Transverse colon (tissue), 4 donors: ENCODE data around the gene DHRSX. TPM values are rescaled to one million over a fixed set of nuclear protein-coding genes. Genes with fewer than 3 reads are reported as not detected.
"Not testable (repeated sequence)": the region's sequence is repeated elsewhere in the genome, so short reads cannot be mapped to it uniquely, and the experiment has no call there.

Experiments
- DNase-seq: peaks from one replicate; pipeline ENCODE4 v3.0.0-alpha.2; 2019
- H3K27ac ChIP-seq, 4 donors: fragments of 200-600 bp; sonication (generic); 2 replicates each; pipeline ENCODE4 v1.5.1; 2016 to 2018; ENCODE audit warnings: inconsistent platforms in 4 of 4
- H3K27me3 ChIP-seq: fragments of 200-600 bp; sonication (generic); 2 replicates; pipeline ENCODE4 v1.5.1; 2017; ENCODE audit warnings: inconsistent platforms
- H3K36me3 ChIP-seq, 4 donors: fragments of 200-600 bp; sonication (generic); 2 replicates each; pipeline ENCODE4 v1.5.1; 2017 to 2019; ENCODE audit warnings: inconsistent platforms in 4 of 4
- H3K4me1 ChIP-seq, 4 donors: fragments of 200-600 bp; sonication (generic); 2 replicates each; pipeline ENCODE4 v1.5.1; 2017 to 2020; ENCODE audit warnings: inconsistent platforms in 4 of 4
- H3K4me3 ChIP-seq, 4 donors: fragments of 200-600 bp; sonication (generic); 1 replicate in 1 of 4; 2 replicates in 3 of 4; pipeline versions ENCODE4 v1.5.1 to v1.6.1; 2017 to 2019; ENCODE audit warnings: inconsistent platforms in 4 of 4
- H3K9me3 ChIP-seq, 2 donors: fragments of 200-600 bp; sonication (generic); 2 replicates each; pipeline ENCODE4 v1.5.1; 2017 to 2019; ENCODE audit warnings: inconsistent platforms in 2 of 2
- EP300 ChIP-seq: sonication (generic); formaldehyde crosslinking; IDR thresholded peaks from one replicate; pipeline ENCODE4 v1.6.1; 2017; ENCODE audit warnings: antibody characterized with exemption, low read depth
- POLR2A ChIP-seq: fragments of 450-650 bp; IDR thresholded peaks from one replicate; pipeline ENCODE4 v1.6.1; 2016; ENCODE audit warnings: antibody characterized with exemption, mild to moderate bottlenecking, moderate library complexity
- POLR2AphosphoS5 ChIP-seq, 3 donors: sonication (generic); formaldehyde crosslinking; IDR thresholded peaks; one replicate each; pipeline ENCODE4 v1.6.1; 2016; ENCODE audit warnings: antibody characterized with exemption in 3 of 3
- whole genome bisulfite sequencing, 2 donors: methylation state at CpG; one replicate each; pipeline ENCODE4 v1.1.5; 2018; ENCODE audit warnings: low coverage in 1 of 2; 5-methylcytosine and 5-hydroxymethylcytosine counted together
- in situ Hi-C, 4 donors: fragments of 200-750 bp; cut with MboI; loops; one replicate each; pipeline versions ENCODE4 v1.15.0 to v1.15.1; 2017; ENCODE audit warnings: low sequenced_read_pairs in 3 of 4, low pct_ligation_motif_present in 1 of 4, low pct_unique_long_range_greater_than_20kb in 1 of 4
- intact Hi-C: fragments of 100-400 bp; cut with DNase I; formaldehyde crosslinking; loops from one replicate; pipeline ENCODE4 v1.15.1; 2023; ENCODE audit warnings: low total_unique reads
- total RNA-seq, 4 donors: library from RNA; depleted of rRNA; stranded (reverse); fragments of >200 nt; gene quantifications; one replicate each; pipeline ENCODE4 v1.1.0, GENCODE V29; 2016
- TF ChIP-seq, protein P1 (sequence below), 5 experiments: fragments of 200-600 bp in 3 of 5; fragments of 450-650 bp in 2 of 5; sonication (generic) in 3 of 5; IDR thresholded peaks; 1 replicate in 2 of 5; 2 replicates in 3 of 5; pipeline ENCODE4 v1.5.1; 2016 to 2017; ENCODE audit warnings: antibody characterized with exemption in 5 of 5, inconsistent platforms in 3 of 5, mild to moderate bottlenecking in 2 of 5, moderate library complexity in 1 of 5

DHRSX gene
- total RNA-seq, 4 donors from 2014 or later: 27.9 to 39.9 (median 33.9) TPM

DNA sequence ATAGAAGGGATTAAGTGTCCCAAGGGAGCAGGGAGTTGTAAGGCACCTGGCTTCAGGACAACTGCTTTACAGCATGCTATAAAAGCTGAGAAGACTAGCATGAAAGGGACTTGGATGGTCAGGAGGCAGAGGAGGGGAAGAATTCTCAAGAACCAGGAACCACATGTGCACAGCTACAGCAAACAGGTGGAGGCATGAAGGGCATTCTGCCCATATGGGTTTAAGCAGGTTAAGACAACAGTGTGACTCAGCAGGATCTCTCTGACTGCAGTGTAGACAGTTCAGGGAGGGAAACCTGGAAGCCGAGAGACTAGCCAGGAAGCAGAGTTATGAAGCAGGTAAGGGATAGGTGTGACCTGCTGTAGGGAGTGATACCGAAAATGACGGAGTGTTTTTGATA is 117.0 kb downstream of the DHRSX start:
- H3K4me1 ChIP-seq: peaks cover 0 to 8% (median 5%) of the 10 kb centered on the region in 4 donors
- TF ChIP-seq POLR2AphosphoS5 (IDR thresholded peaks at IDR 0.05): peak in 2 of 3 donors; percentile 24 to 66
- TF ChIP-seq, protein P1, sequence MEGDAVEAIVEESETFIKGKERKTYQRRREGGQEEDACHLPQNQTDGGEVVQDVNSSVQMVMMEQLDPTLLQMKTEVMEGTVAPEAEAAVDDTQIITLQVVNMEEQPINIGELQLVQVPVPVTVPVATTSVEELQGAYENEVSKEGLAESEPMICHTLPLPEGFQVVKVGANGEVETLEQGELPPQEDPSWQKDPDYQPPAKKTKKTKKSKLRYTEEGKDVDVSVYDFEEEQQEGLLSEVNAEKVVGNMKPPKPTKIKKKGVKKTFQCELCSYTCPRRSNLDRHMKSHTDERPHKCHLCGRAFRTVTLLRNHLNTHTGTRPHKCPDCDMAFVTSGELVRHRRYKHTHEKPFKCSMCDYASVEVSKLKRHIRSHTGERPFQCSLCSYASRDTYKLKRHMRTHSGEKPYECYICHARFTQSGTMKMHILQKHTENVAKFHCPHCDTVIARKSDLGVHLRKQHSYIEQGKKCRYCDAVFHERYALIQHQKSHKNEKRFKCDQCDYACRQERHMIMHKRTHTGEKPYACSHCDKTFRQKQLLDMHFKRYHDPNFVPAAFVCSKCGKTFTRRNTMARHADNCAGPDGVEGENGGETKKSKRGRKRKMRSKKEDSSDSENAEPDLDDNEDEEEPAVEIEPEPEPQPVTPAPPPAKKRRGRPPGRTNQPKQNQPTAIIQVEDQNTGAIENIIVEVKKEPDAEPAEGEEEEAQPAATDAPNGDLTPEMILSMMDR (IDR thresholded peaks at IDR 0.05): no peak
- H3K9me3 ChIP-seq: no peaks in the 10 kb centered on the region
- no peaks in the 10 kb centered on the region for H3K36me3 ChIP-seq
- in situ Hi-C loops: no loop called here
- peak overlapping the region; percentile 7 to 75 (median 46) for H3K27ac ChIP-seq
- 63 to 70% methylated on average over 2 to 3 of the region's 3 CpGs for WGBS, 2 donors
- no peak overlapping the region for H3K4me3 ChIP-seq
- peak; percentile 53 for DNase-seq
- H3K27me3 ChIP-seq: no peaks in the 10 kb centered on the region
- intact Hi-C loops: no loop called here

DNA sequence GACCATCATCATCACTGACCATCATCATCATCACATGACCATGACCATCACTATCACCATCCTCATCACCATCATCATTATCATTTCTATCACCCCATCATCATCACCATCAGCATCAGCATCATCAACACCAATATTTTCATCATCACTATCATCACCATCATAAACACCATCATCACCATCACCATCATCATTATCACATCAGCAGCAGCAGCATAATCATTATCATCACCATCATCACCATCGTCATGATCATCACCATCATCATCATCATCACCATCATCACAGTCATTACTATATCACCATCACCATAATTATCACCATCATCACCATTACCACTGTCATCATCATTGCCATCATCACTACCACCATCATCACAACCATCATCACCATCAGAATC is 117.6 kb downstream of the DHRSX start:
- WGBS, 2 donors: 80 to 94% methylated on average over 1 of the region's 1 CpG
- DNase-seq: no peak
- H3K4me1 ChIP-seq: peaks cover 0 to 8% (median 5%) of the 10 kb centered on the region in 4 donors
- H3K36me3 ChIP-seq: no peaks in the 10 kb centered on the region
- H3K27ac ChIP-seq: no peak overlapping the region
- no peak for TF ChIP-seq POLR2A
- TF ChIP-seq POLR2AphosphoS5 (IDR thresholded peaks at IDR 0.05): no peak
- TF ChIP-seq, protein P1 (IDR thresholded peaks at IDR 0.05): no peak
- TF ChIP-seq EP300: no peak
- H3K27me3 ChIP-seq: no peaks in the 10 kb centered on the region
- intact Hi-C loops: no loop called here
- no peak overlapping the region for H3K4me3 ChIP-seq
- in situ Hi-C loops: no loop called here
- H3K9me3 ChIP-seq: no peaks in the 10 kb centered on the region

DNA sequence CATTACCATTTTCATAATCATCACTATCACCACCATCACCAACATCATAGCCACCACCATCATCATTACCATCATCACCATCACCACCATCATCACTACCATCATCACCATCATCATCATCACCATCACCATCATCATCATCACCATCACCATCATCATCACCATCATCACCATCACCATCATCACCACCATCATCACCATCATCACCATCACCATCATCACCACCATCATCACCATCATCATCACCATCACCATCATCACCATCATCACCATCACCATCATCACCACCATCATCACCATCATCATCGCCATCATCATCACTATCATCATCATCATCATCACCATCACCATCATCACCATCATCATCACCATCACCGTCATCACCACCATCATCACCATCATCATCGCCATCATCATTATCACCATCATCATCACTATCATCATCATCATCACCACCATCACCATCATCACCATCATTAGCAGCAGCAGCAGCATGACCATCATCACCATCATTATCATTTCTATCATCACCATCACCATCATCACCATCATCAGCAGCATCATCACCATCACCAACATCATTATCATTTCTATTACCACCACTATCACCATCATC is 118.2 kb downstream of the DHRSX start:
- H3K4me3 ChIP-seq, H3K9me3 ChIP-seq, DNase-seq, intact Hi-C loops, in situ Hi-C loops, H3K27me3 ChIP-seq, H3K27ac ChIP-seq, H3K36me3 ChIP-seq, H3K4me1 ChIP-seq: not testable (repeated sequence)
- WGBS, 2 donors: 69 to 94% methylated on average over 3 of the region's 3 CpGs

DNA sequence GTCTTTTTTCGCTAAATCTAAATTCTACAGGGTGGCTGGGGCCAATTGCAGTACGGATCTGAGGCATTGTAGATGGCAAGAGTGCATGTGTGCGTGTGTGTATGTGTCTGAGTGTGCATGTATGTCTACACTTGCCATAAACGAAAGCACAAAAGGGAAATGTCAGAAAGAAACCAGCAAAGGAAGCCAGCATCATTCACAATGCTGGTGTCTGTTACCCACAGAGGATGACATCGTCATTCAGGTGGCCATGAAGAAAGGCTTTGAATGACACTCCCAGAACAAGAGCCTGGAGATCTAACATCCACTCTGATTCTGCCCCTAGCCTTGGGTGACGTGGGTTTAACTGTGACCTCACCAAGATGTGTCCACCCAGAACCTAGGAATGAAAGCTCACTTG is 124.6 kb downstream of the DHRSX start:
- WGBS, 2 donors: 89% methylated on average over 6 of the region's 6 CpGs; no CpG with 5 or more reads in 1 of the 2 donors
- H3K27me3 ChIP-seq: no peaks in the 10 kb centered on the region
- H3K27ac ChIP-seq: no peak overlapping the region
- peaks cover 0 to 6% (median 0%) of the 10 kb centered on the region in 4 donors for H3K36me3 ChIP-seq
- no peak for DNase-seq
- H3K9me3 ChIP-seq: no peaks in the 10 kb centered on the region
- H3K4me3 ChIP-seq: no peak overlapping the region
- TF ChIP-seq, protein P1 (IDR thresholded peaks at IDR 0.05): no peak
- TF ChIP-seq POLR2A: no peak
- TF ChIP-seq EP300: no peak
- no peak for TF ChIP-seq POLR2AphosphoS5 (IDR thresholded peaks at IDR 0.05)
- H3K4me1 ChIP-seq: no peaks in the 10 kb centered on the region
- in situ Hi-C loops (no loop called here), intact Hi-C loops (no loop called here)

DNA sequence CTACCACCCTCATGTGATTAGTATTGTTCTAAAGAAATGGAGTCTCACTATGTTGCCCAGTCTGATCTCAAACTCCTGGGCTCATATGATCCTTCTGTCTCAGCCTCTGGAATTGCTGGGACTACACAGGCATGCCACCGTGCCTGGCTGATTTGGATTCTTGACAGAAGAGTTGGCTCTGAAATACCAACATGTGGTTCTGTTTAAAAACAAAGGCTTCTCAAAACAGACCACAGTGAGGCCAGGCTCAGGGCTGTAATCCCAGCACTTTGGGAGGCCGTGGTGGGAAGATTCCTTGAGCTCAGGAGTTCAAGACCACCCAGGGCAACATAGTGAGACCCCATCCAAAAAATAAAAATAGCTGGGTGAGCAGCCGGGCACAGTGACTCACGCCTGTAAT is 126.7 kb downstream of the DHRSX start:
- Histone ChIP-seq H3K4me3 (no peak overlapping the region), H3K27ac (no peak overlapping the region), H3K36me3 (peaks cover 0 to 6% (median 0%) of the 10 kb centered on the region in 4 donors), H3K9me3 (no peaks in the 10 kb centered on the region), H3K4me1 (no peaks in the 10 kb centered on the region), H3K27me3 (no peaks in the 10 kb centered on the region)
- intact Hi-C loops: no loop called here
- 79 to 80% methylated on average over 1 to 4 of the region's 4 CpGs for WGBS, 2 donors
- no peak for TF ChIP-seq POLR2A
- TF ChIP-seq EP300: no peak
- no peak for TF ChIP-seq POLR2AphosphoS5 (IDR thresholded peaks at IDR 0.05)
- TF ChIP-seq, protein P1 (IDR thresholded peaks at IDR 0.05): no peak
- in situ Hi-C loops: no loop called here
- no peak for DNase-seq
